Measurements from ENCODE around the gene TRIOBP. TPM values are rescaled to one million over a fixed set of nuclear protein-coding genes. Genes with fewer than 3 reads are reported as not detected.
"Not testable (repeated sequence)": the region's sequence is repeated elsewhere in the genome, so short reads cannot be mapped to it uniquely, and the experiment has no call there.

TRIOBP gene
- total RNA-seq, 2 donors from 2014 or later, result 126 to 146 TPM

- TF ChIP-seq CTCF (IDR thresholded peaks at IDR 0.05), result no peak
- Histone ChIP-seq H3K4me3 (no peak overlapping the region), H3K27me3 (replicated peaks; ENCODE audit: insufficient read depth) (no peaks in the 10 kb centered on the region), H3K36me3 (no peaks in the 10 kb centered on the region), H3K4me1 (ENCODE audit: control insufficient read depth in 1 of 2, low read depth in 2 of 2) (no peaks in the 10 kb centered on the region), H3K9me3 (no peaks in the 10 kb centered on the region), H3K27ac (no peak overlapping the region)
- DNase-seq (ENCODE audit: low spot score) (no peak), ATAC-seq (ENCODE audit: insufficient number of reproducible peaks, low FRiP score, low read depth) (no peak)
Measured at GRCh38 chr22:37790234-37790633, 93.4 kb downstream of the TRIOBP start.

- no peaks in the 10 kb centered on the region for H3K9me3 ChIP-seq
- H3K36me3 ChIP-seq, result no peaks in the 10 kb centered on the region
- DNase-seq (ENCODE audit: low spot score) (no peak), ATAC-seq (ENCODE audit: insufficient number of reproducible peaks, low FRiP score, low read depth) (no peak)
- H3K4me1 ChIP-seq (ENCODE audit: control insufficient read depth in 1 of 2, low read depth in 2 of 2), result no peaks in the 10 kb centered on the region
- no peak for TF ChIP-seq CTCF (IDR thresholded peaks at IDR 0.05)
- no peak overlapping the region for H3K27ac ChIP-seq
- H3K27me3 ChIP-seq (replicated peaks; ENCODE audit: insufficient read depth), result no peaks in the 10 kb centered on the region
- no peak overlapping the region for H3K4me3 ChIP-seq
Measured at GRCh38 chr22:37792494-37792893, 95.6 kb downstream of the TRIOBP start.

- Histone ChIP-seq H3K27ac (no peak overlapping the region), H3K27me3 (replicated peaks; ENCODE audit: insufficient read depth) (no peaks in the 10 kb centered on the region), H3K36me3 (no peaks in the 10 kb centered on the region), H3K9me3 (no peaks in the 10 kb centered on the region), H3K4me1 (ENCODE audit: control insufficient read depth in 1 of 2, low read depth in 2 of 2) (no peaks in the 10 kb centered on the region), H3K4me3 (no peak overlapping the region)
- DNase-seq (ENCODE audit: low spot score) (no peak), ATAC-seq (ENCODE audit: insufficient number of reproducible peaks, low FRiP score, low read depth) (no peak)
- no peak for TF ChIP-seq CTCF (IDR thresholded peaks at IDR 0.05)
Measured at GRCh38 chr22:37794376-37794775, 97.5 kb downstream of the TRIOBP start.

- H3K36me3 ChIP-seq, result no peaks in the 10 kb centered on the region
Measured at GRCh38 chr22:37796079-37796478, 99.2 kb downstream of the TRIOBP start.

GRCh38 chr22:37797259-37797658, 100.4 kb downstream of the TRIOBP start:
- DNase-seq (ENCODE audit: low spot score); H3K4me1 ChIP-seq (ENCODE audit: control insufficient read depth in 1 of 2, low read depth in 2 of 2); H3K27me3 ChIP-seq (replicated peaks; ENCODE audit: insufficient read depth); H3K36me3 ChIP-seq; H3K4me3 ChIP-seq; H3K27ac ChIP-seq; ATAC-seq (ENCODE audit: insufficient number of reproducible peaks, low FRiP score, low read depth); H3K9me3 ChIP-seq: not testable (repeated sequence)

More at GRCh38 chr22:37796079-37796478, 99.2 kb downstream of the TRIOBP start:
- Histone ChIP-seq H3K4me1 (ENCODE audit: control insufficient read depth in 1 of 2, low read depth in 2 of 2) (no peaks in the 10 kb centered on the region), H3K27ac (no peak overlapping the region), H3K27me3 (replicated peaks; ENCODE audit: insufficient read depth) (no peaks in the 10 kb centered on the region), H3K4me3 (no peak overlapping the region), H3K9me3 (no peaks in the 10 kb centered on the region)
- no peak for TF ChIP-seq CTCF (IDR thresholded peaks at IDR 0.05)
- DNase-seq (ENCODE audit: low spot score), result no peak
- ATAC-seq (ENCODE audit: insufficient number of reproducible peaks, low FRiP score, low read depth), result no peak

- TF ChIP-seq CTCF (IDR thresholded peaks at IDR 0.05), result no peak
- Histone ChIP-seq H3K36me3 (no peaks in the 10 kb centered on the region), H3K27ac (no peak overlapping the region), H3K9me3 (no peaks in the 10 kb centered on the region), H3K4me3 (no peak overlapping the region), H3K4me1 (ENCODE audit: control insufficient read depth in 1 of 2, low read depth in 2 of 2) (peaks cover 4 to 11% of the 10 kb centered on the region in 2 donors), H3K27me3 (replicated peaks; ENCODE audit: insufficient read depth) (no peaks in the 10 kb centered on the region)
- ATAC-seq (ENCODE audit: insufficient number of reproducible peaks, low FRiP score, low read depth) (no peak), DNase-seq (ENCODE audit: low spot score) (no peak)
Measured at GRCh38 chr22:37797874-37798500, 101.1 kb downstream of the TRIOBP start.

GRCh38 chr22:37799979-37800378, 103.1 kb downstream of the TRIOBP start:
- H3K36me3 ChIP-seq; H3K27ac ChIP-seq; ATAC-seq (ENCODE audit: insufficient number of reproducible peaks, low FRiP score, low read depth); H3K27me3 ChIP-seq (replicated peaks; ENCODE audit: insufficient read depth); H3K4me3 ChIP-seq; H3K9me3 ChIP-seq; DNase-seq (ENCODE audit: low spot score): not testable (repeated sequence)
- H3K4me1 ChIP-seq (ENCODE audit: control insufficient read depth in 1 of 2, low read depth in 2 of 2), result peaks cover 9 to 23% of the 10 kb centered on the region in 2 donors
